ENCODE data around the gene YARS1. TPM values are rescaled to one million over a fixed set of nuclear protein-coding genes. Genes with fewer than 3 reads are reported as not detected.

The YARS1 gene
- total RNA-seq, 1 experiment from 2014 or later, result 244 TPM

DNA sequence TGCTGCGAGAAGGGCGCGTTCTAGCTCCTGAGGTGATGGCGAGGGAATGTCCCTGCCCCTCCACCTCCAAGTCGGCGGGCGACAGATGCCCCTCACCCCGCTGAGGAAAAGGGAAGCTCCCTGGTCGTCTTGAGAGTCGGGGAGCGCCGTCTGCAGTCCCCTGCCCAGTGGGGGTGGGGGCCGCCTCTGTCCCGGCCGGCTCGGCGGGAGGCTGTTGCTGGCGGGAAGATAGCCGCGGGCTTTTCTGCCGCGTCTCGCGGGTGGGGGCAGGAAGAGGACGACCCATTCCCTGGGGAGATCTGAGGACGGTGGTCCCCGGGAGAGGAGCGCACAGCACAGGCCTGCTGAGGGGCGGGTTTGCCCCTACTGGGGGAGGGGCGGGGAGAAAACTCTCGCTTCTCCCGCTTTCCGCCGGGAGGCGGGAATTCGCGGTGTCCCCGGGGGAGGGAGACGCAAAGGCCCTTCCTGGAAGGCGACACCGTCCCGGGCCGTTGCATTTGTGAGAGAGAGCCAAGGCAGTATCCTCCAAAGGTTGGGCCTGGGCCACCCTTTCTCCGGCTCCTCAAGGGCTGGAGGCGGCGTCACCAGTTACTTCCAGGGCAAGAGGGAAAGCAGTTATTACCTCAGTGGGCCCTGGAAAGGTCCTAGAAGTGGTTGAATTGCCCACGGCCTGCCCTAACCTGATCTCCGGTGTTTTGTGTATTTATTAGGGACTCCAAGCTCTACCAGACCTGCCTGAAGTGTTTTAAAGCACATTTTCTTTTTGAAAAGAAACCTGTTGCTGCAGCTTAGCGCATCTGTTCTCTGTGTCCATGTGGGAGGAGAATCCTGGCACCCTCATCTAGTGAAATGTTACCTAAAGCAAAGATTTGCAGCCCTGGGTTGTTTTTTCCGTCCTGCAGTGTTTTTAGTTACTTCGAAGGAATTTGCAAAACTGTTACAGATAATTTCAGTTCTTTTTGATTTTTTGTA is 943 bp upstream of the YARS1 start:
- H4K20me1 ChIP-seq (ENCODE audit: insufficient read depth), result no peaks in the 10 kb centered on the region; the same call in 1 of the 2 replicates
- no peak overlapping the region for H2AFZ ChIP-seq (ENCODE audit: low read depth, low read length, poor library complexity, severe bottlenecking)
- peaks cover 84% of the 10 kb centered on the region for H3K79me2 ChIP-seq (ENCODE audit: insufficient read depth, low read length)
- ATAC-seq (peak; percentile 64), DNase-seq (ENCODE audit: low read depth, low spot score) (peak; percentile 32)
- no peaks in the 10 kb centered on the region for H3K9me2 ChIP-seq (ENCODE audit: insufficient read depth)
- intact Hi-C loops (cut with micrococcal nuclease), result loop anchor here (5.0 kb wide), 1 partner anchor 219 kb away; the partner anchor contains the start of gene AK2
- peaks cover 0 to 9% of the 10 kb centered on the region in 2 experiments; a peak in 1 of 4 replicates for H3K36me3 ChIP-seq (ENCODE audit: control insufficient read depth in 1 of 2, insufficient read depth in 2 of 2, low read length in 2 of 2)
- peak overlapping the region; percentile 98 for H3K9ac ChIP-seq (ENCODE audit: low read length)
- peaks cover 17 to 32% of the 10 kb centered on the region in 2 experiments for H3K4me1 ChIP-seq (ENCODE audit: control insufficient read depth in 1 of 2, insufficient read depth in 2 of 2, low read length in 2 of 2)
- peak overlapping the region; percentile 71 for H3K4me2 ChIP-seq (ENCODE audit: low read length)
- ChIA-PET RAD21 (ENCODE audit: low non-redundant PET in 1 of 2, low total read pairs in 2 of 2, uncharacterized antibody in 2 of 2, unreplicated experiment in 2 of 2) (interaction anchor here in 1 of 2 experiments (0.6 kb wide), 1 partner anchor 363 kb away, joined by 7 read pairs; no protein-coding TSS in a partner anchor), CTCF (no interaction called here), POLR2A (no interaction called here)
- H3K4me3 ChIP-seq (replicated peaks in 1 of 2; ENCODE audit: low read depth in 1 of 2, low read length in 2 of 2), result peak overlapping the region; percentile 94 to 98
- TF ChIP-seq SIN3A (IDR thresholded peaks at IDR 0.05; ENCODE audit: low read depth), result no peak
- TF ChIP-seq JUND (IDR thresholded peaks at IDR 0.05), result no peak
- TF ChIP-seq ZBTB33 (IDR thresholded peaks at IDR 0.05; ENCODE audit: extremely low read depth, insufficient replicate concordance, low read length), result no peak
- no peak for TF ChIP-seq RAD21 (IDR thresholded peaks at IDR 0.05; ENCODE audit: low read depth)
- peak; percentile 84 for TF ChIP-seq POLR2AphosphoS5 (IDR thresholded peaks at IDR 0.05; ENCODE audit: low read depth, low read length)
- peak; percentile 81 for TF ChIP-seq ZFX (IDR thresholded peaks at IDR 0.05)
- TF ChIP-seq POLR2A (IDR thresholded peaks at IDR 0.05; ENCODE audit: borderline replicate concordance, extremely low read depth, insufficient read depth, insufficient read length), result peak; percentile 61
- peak; percentile 26 for TF ChIP-seq TCF7L2 (IDR thresholded peaks at IDR 0.05; ENCODE audit: borderline replicate concordance, extremely low read depth, insufficient read depth, insufficient read length)
- TF ChIP-seq REST (IDR thresholded peaks at IDR 0.05; ENCODE audit: low read depth), result no peak
- no peak for TF ChIP-seq CTCF (IDR thresholded peaks at IDR 0.05 in 2 of 3, conservative IDR thresholded peaks at IDR 0.05 in 1 of 3; ENCODE audit: borderline replicate concordance in 1 of 3, insufficient read depth in 1 of 3, low read depth in 2 of 3, low read length in 2 of 3)
- TF ChIP-seq, protein P1, sequence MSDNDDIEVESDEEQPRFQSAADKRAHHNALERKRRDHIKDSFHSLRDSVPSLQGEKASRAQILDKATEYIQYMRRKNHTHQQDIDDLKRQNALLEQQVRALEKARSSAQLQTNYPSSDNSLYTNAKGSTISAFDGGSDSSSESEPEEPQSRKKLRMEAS (IDR thresholded peaks at IDR 0.05), result no peak; the same call in 1 of the 2 replicates
- peak overlapping the region; percentile 98 for H3K27ac ChIP-seq (ENCODE audit: low read depth, low read length)
- no peaks in the 10 kb centered on the region for H3K27me3 ChIP-seq (ENCODE audit: insufficient read depth, low read length)
- TSS peak; percentile 69 for BruUV-seq (replicated peaks)
- H3K9me3 ChIP-seq (ENCODE audit: control insufficient read depth in 1 of 2, insufficient read depth in 1 of 2, low read depth in 1 of 2, low read length in 2 of 2), result no peaks in the 10 kb centered on the region
